Vagina (tissue), 2 donors: Measurements from ENCODE around the gene PAEP.

Source experiments
- CTCF ChIP-seq, 3 experiments: fragments of 450-650 bp in 2 of 3; fragments of 200-600 bp in 1 of 3; sonication (generic) in 1 of 3; IDR thresholded peaks; one replicate each; pipeline ENCODE4 v1.5.1; 2017 to 2019; ENCODE audit warnings: antibody characterized with exemption in 3 of 3, mild to moderate bottlenecking in 2 of 3, moderate library complexity in 2 of 3
- POLR2A ChIP-seq, 2 donors: fragments of 450-650 bp; IDR thresholded peaks; one replicate each; pipeline ENCODE4 v1.6.1; 2017; ENCODE audit warnings: antibody characterized with exemption in 2 of 2, mild to moderate bottlenecking in 2 of 2, moderate library complexity in 2 of 2
- POLR2AphosphoS5 ChIP-seq, 2 donors: sonication (generic); formaldehyde crosslinking; IDR thresholded peaks; one replicate each; pipeline ENCODE4 v1.9.0; 2017; ENCODE audit warnings: antibody characterized with exemption in 2 of 2, mild to moderate bottlenecking in 2 of 2, low read depth in 1 of 2; ENCODE audit not compliant: insufficient read depth in 1 of 2

- no peak for TF ChIP-seq CTCF (IDR thresholded peaks at IDR 0.05)
- TF ChIP-seq POLR2A (IDR thresholded peaks at IDR 0.05) = no peak
- no peak for TF ChIP-seq POLR2AphosphoS5 (IDR thresholded peaks at IDR 0.05; ENCODE audit: insufficient read depth in 1 of 2, low read depth in 1 of 2)
These were observed 47.0 kb upstream of the PAEP start for GRCh38 chr9:135514342-135515082.
